Epithelial cell of prostate (primary cell): ENCODE measurements around the gene TMEM236.

Source experiments
- DNase-seq: peaks from one replicate; pipeline ENCODE4 v3.0.0-alpha.2; 2011; ENCODE audit warnings: low read depth, low spot score
- H3K27ac ChIP-seq: fragments of 450-650 bp; 2 replicates; pipeline ENCODE4 v1.5.1; 2017; ENCODE audit warnings: mild to moderate bottlenecking

TMEM236 gene

GRCh38 chr10:17783751-17784150 is 31.8 kb downstream of the TMEM236 start:
- peak overlapping the region; percentile 54 for H3K27ac ChIP-seq
- DNase-seq = no peak

DNA sequence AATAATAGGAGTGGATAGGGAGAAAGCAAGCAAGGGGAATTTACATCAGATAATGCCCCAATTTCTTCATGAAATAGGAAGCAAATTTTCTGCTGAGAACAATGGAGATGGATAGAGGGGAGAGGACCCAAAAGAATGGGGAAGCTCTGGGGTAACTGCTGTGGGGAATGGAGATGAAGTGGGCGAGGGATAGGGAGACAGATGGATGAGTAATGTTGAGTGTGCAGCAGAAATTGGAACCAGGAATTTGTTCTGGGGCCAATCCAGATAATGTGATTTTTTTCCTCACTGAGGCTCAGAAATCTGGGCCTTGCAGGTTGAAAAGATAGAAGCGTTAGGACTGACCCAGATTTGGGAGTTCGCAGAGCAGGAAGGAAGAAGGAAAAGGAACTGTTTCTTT is 32.7 kb downstream of the TMEM236 start:
- DNase-seq = no peak
- peak overlapping the region; percentile 54 for H3K27ac ChIP-seq

DNA sequence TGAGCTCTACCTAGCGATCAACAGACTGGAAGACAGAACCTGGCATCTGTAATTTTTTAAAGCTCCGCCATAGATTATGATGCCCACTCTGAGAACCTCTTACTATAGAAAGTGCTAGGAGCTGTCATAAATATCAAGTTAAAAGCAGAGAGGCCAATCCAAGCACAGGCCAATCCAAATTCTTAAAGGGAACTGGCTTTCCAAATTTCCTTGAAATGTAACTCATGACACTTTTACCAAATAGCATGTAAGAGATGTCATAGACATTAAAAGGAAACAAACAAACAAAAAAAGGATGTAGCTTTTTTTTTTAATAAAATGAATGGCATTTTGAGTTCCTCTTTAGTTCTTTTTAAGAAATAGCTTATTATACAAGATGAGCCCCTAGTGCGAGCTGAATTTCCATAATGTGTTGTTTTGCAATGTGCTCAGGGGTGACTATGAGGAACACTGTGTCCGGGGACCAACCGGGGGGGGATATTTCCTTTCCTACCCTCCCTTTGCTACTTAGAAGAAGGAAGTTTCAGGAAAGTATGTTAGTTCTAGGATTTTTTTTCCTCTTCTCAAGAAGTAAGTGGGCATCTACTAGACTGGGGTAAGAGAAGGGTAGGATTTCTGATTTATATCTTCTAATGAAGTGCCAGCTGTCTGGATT is 33.4 kb downstream of the TMEM236 start:
- DNase-seq = no peak
- H3K27ac ChIP-seq = no peak overlapping the region

- no peak overlapping the region for H3K27ac ChIP-seq
These were observed 35.3 kb downstream of the TMEM236 start for GRCh38 chr10:17787087-17787961.

GRCh38 chr10:17788646-17789045 is 36.6 kb downstream of the TMEM236 start:
- H3K27ac ChIP-seq = no peak overlapping the region

More at GRCh38 chr10:17787087-17787961, 35.3 kb downstream of the TMEM236 start:
- DNase-seq = peak; percentile 87

GRCh38 chr10:17789396-17789795 is 37.4 kb downstream of the TMEM236 start:
- no peak overlapping the region for H3K27ac ChIP-seq
- DNase-seq = no peak

More at GRCh38 chr10:17788646-17789045, 36.6 kb downstream of the TMEM236 start:
- no peak for DNase-seq

DNA sequence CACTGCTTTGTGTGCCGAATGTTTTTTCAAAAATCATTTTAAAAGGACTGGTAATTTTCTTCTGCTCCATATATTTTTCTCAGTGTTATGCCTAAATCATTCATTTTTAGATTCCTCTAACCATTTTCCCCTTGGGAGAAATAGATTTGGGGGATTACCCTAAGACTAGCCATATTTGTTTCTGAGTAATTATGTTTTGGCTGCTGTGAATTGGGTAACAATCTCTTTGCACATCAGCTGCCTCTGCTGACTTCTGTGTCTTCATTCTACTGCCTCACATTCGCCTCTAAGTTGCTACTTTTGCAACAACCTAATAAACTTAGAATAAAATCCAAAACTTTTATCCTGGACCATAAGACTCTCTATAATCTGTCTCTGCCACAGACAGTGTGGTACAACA is 38.6 kb downstream of the TMEM236 start:
- H3K27ac ChIP-seq = no peak overlapping the region
- DNase-seq = no peak

DNA sequence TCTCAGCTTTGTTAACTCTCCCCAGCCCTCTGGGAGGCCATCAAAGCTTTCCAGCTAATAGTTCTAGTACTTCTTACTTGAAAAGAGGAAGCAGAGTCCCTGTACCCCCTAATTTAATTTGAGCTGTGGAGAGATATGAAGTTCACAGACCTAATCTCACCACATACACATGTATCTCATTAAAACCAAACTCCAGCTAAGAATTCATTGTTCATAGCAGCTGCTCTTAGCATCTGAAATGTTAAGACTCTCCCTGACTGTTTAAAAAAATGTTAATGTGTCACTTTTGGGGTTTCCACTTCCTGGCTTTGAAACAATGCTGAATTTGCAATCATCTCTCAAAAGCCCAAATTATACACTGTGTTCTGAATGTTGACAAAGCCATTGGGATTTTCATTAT is 41.0 kb downstream of the TMEM236 start:
- no peak for DNase-seq
- H3K27ac ChIP-seq = no peak overlapping the region

DNA sequence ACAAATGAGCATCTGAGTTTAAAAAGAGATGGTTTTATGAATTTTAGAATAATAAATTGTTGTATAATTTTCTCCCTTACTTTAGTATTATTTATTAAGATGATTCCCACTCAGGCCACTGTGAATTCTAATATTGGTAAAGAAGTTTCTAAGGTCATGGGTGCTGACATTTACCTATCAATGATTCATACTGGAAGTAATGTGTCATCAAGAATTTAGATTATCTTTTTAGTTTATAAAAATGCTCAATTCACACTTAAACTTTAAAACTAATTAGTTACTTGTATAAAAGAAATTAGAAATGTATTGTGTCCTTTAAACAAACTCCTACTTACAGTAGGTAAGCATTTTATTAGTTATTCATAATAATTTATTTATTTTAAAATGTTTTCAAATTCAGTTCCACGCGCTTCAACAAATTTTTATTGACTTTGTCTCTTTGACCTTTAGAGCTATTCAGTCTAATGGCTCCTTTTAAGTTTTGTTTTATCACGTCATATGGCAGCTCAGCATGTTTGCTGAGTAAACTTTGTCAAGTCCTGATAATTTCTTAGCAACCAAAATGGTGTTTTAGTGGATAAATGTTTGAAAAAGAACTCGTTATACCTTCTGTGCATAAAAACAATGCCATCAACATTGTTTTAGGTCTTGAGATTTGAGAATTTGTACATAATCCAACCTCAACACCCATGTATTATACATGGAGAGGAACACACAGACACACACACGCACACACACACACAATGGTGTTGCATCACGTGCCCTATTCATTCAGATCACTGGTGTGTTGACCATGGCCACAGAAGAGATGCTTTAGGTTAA is 42.0 kb downstream of the TMEM236 start:
- DNase-seq = no peak
- H3K27ac ChIP-seq = no peak overlapping the region

DNA sequence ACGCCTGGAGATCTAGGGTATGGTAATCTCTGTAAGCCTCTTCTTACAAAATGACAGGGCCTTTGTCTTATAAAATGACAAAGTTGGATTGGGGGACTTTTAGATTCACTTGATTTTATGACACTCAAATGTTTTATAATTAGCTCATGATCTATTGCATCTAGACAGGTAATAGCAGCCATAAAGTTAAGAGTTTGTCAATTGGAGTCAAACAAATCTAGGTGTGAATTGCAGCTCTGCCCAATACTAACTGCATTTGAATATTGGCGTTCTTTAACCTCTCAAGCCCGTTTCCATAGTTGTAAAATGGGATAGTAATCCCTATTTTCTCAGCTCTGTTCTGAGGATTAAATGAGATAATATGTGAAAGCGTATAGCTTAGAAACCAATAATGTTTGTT is 43.1 kb downstream of the TMEM236 start:
- DNase-seq = no peak
- no peak overlapping the region for H3K27ac ChIP-seq

DNA sequence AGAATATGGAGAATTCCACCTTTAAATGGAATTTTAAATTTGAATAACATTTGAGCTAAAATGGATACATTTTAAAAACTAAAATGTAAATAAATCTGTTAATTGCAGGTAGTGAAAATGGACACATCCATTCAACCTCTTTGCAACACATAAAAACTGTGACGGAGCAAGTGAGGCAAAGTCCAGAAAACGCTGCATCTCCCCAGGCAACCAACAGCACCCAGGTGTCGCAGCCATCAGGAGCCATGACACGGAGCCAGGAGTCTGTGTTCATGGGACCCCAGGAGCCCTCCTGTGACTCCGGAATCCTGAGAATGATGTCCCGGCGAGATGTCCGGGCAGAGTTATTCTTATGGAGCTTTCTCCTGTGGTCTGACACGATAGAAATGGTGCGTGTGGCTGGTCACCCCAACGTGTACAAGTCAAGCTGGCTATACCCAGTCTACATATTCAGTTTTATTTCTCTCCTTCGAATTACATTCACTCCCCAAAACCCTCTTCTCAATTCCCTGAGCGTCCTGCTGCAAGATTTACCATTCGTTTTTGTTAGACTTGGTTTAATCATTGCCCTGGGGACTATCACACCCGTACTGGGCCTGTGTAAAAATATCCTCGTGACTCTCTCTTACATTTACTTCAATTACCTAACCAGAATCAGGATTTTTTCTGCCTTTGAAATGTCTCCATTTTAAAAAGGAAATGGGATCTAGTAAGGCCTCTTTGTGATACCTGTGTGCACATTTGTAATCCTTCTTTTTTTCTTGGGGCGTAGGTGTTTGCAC is 44.0 kb downstream of the TMEM236 start:
- no peak overlapping the region for H3K27ac ChIP-seq
- DNase-seq = no peak

- DNase-seq = no peak
These were observed 49.5 kb downstream of the TMEM236 start for GRCh38 chr10:17801507-17801906.

DNA sequence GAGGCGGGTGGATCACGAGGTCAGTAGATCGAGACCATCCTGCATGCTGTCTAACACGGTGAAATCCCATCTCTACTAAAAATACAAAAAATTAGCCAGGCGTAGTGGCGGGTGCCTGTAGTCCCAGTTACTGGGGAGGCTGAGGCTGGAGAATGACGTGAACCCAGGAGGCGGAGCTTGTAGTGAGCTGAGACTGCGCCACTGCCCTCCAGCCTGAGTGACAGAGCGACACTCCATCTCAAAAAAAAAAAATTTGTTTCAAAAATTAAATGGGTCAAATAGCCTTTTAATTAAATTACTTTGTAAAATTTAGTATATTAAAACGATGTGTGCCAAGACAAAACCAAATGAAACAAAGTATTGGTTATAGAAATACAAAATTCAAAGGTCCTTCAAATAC is 50.3 kb downstream of the TMEM236 start:
- DNase-seq = no peak
- H3K27ac ChIP-seq = no peak overlapping the region

More at GRCh38 chr10:17801507-17801906, 49.5 kb downstream of the TMEM236 start:
- no peak overlapping the region for H3K27ac ChIP-seq

DNA sequence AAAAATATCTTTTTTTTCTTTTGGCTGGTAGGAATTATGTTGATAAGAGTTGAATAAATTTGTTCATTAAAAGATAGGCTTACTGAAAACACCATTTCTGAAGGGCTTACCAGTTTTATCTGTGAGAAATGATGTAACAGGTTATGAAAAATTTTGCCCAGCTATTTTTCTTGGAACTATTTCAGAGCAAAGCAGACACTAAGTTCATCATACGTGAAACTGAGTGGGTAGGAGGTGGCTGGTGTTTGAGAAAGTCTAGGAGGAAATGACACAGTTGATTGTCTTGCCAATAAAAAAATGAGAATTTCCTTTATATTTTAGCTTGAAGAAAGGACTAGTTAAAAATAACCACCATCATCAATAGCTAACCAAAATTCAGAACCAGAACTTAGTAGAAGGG is 51.0 kb downstream of the TMEM236 start:
- no peak overlapping the region for H3K27ac ChIP-seq
- DNase-seq = no peak

DNA sequence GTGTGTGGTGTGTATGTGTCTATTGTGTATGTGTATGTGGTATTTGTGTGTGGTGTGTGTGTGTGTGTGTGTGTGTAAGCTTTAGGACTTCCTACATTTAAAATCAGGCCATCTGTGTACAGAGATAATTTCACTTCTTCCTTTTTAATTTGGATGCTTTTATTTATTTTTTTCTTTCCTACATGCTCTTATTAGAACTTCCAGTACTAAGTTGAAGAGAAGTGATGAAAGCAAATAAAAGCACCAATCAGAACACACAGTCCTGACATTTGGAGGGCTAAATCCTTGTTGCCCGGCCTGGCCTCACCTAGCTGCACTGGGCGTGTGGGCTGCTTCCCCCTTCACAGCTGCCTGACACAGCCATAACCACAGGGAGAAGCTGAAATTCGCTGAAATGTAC is 53.3 kb downstream of the TMEM236 start:
- DNase-seq = no peak
- H3K27ac ChIP-seq = no peak overlapping the region

DNA sequence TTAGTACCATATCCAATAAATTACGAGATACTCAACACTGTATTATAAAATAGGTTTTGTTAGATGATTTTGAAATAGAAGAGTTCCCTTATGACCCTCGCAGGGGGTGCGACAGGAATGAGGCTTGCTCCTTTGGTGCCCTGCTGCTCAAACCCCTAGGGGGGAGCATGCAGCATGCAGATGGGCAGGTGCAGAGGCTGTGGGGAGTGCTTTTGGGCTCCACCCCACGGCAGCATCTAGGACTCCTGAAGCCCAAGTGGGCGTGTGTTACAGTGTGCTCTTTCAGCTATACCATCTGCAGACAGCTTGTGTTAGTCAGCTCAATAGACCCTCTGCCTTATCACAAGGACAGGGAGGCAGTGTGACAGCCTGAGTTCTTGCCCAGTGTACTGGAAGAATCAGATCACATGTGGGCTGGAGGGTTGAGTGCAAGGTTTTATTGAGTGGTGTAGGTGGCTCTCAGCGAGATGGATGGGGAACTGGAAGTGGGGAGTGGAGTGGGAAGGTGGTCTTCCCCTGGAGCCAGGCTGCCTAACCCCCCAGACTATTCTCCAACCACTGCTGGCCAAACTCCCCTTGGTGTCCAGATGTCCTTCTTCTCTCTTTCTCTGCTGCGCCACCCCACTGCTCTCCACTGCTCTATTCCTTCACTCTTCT is 54.0 kb downstream of the TMEM236 start:
- no peak overlapping the region for H3K27ac ChIP-seq
- no peak for DNase-seq

GRCh38 chr10:17808971-17809841 is 57.2 kb downstream of the TMEM236 start, which contains the start of gene MRC1:
Gene MRC1, plus strand, starts transcription at chr10:17809348. Its CDS starts 118 bp downstream, at chr10:17809466.
- no peak within 1 kb of the TSS for H3K27ac ChIP-seq
- no peak for DNase-seq

- H3K27ac ChIP-seq = no peak overlapping the region
- no peak for DNase-seq
These were observed 59.3 kb downstream of the TMEM236 start for GRCh38 chr10:17811146-17811865.
